DOHH2 (cell line): Measurements from ENCODE around the gene NCSTN.
"Not testable (repeated sequence)": the region's sequence is repeated elsewhere in the genome, so short reads cannot be mapped to it uniquely, and the experiment has no call there.

Experiments
- EZH2phosphoT487 ChIP-seq: fragments of 200-600 bp; sonication (generic); IDR thresholded peaks from 2 replicates; pipeline ENCODE4 v1.6.1; 2017; ENCODE audit warnings: borderline replicate concordance, mild to moderate bottlenecking, antibody characterized with exemption, low read length, moderate library complexity, mixed read lengths
- TF ChIP-seq, protein P1 (sequence below): fragments of 200-600 bp; sonication (generic); IDR thresholded peaks from one replicate; pipeline ENCODE4 v1.5.1; 2014; ENCODE audit warnings: antibody characterized with exemption, mild to moderate bottlenecking, low read depth, low read length; ENCODE audit not compliant: poor library complexity, severe bottlenecking

DNA sequence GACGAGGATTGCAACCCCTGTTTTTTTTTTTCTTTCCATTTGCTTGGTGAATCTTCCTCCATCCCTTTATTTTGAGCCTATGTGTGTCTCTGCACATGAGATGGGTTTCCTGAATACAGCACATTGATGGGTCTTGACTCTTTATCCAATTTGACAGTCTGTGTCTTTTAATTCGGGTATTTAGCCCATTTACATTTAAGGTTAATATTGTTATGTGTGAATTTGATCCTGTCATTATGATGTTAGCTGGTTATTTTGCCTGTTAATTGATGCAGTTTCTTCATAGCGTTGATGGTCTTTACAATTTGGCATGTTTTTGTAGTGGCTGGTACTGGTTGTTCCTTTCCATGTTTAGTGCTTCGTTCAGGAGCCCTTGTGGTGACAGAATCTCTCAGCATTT, 45.2 kb downstream of the NCSTN start:
- TF ChIP-seq, protein P1, sequence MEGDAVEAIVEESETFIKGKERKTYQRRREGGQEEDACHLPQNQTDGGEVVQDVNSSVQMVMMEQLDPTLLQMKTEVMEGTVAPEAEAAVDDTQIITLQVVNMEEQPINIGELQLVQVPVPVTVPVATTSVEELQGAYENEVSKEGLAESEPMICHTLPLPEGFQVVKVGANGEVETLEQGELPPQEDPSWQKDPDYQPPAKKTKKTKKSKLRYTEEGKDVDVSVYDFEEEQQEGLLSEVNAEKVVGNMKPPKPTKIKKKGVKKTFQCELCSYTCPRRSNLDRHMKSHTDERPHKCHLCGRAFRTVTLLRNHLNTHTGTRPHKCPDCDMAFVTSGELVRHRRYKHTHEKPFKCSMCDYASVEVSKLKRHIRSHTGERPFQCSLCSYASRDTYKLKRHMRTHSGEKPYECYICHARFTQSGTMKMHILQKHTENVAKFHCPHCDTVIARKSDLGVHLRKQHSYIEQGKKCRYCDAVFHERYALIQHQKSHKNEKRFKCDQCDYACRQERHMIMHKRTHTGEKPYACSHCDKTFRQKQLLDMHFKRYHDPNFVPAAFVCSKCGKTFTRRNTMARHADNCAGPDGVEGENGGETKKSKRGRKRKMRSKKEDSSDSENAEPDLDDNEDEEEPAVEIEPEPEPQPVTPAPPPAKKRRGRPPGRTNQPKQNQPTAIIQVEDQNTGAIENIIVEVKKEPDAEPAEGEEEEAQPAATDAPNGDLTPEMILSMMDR, result not testable (repeated sequence)
- not testable (repeated sequence) for TF ChIP-seq EZH2phosphoT487
